Spleen (tissue), 11 donors: ENCODE results near the gene CORT. TPM values are rescaled to one million over a fixed set of nuclear protein-coding genes. Genes with fewer than 3 reads are reported as not detected.
"Not testable (repeated sequence)": the region's sequence is repeated elsewhere in the genome, so short reads cannot be mapped to it uniquely, and the experiment has no call there.

Experiments used
- DNase-seq: peaks from one replicate; pipeline ENCODE4 v3.0.0-alpha.2; 2020
- H3K27ac ChIP-seq, 8 donors: fragments of 200-600 bp; sonication (generic) in 7 of 8; 1 replicate in 4 of 8; 2 replicates in 4 of 8; pipeline versions ENCODE4 v1.5.0 to v1.8.0; 2016 to 2021; ENCODE audit warnings: inconsistent platforms in 4 of 8, mild to moderate bottlenecking in 4 of 8, moderate library complexity in 1 of 8
- H3K27me3 ChIP-seq, 7 donors: fragments of 200-600 bp; sonication (generic) in 6 of 7; replicated peaks in 1 of 7; 1 replicate in 4 of 7; 2 replicates in 3 of 7; pipeline versions ENCODE4 v1.5.0 to v1.8.0; 2016 to 2021; ENCODE audit warnings: inconsistent platforms in 3 of 7, mild to moderate bottlenecking in 1 of 7
- H3K36me3 ChIP-seq, 6 donors: fragments of 200-600 bp; sonication (generic) in 5 of 6; 1 replicate in 4 of 6; 2 replicates in 2 of 6; pipeline versions ENCODE4 v1.5.0 to v1.8.0; 2016 to 2021; ENCODE audit warnings: inconsistent platforms in 2 of 6
- H3K4me1 ChIP-seq, 6 donors: fragments of 200-600 bp; sonication (generic) in 5 of 6; 1 replicate in 3 of 6; 2 replicates in 3 of 6; pipeline versions ENCODE4 v1.5.0 to v1.8.0; 2016 to 2021; ENCODE audit warnings: inconsistent platforms in 3 of 6
- H3K4me3 ChIP-seq, 8 donors: fragments of 200-600 bp; sonication (generic) in 7 of 8; 1 replicate in 4 of 8; 2 replicates in 4 of 8; pipeline versions ENCODE4 v1.5.0 to v1.8.0; 2016 to 2021; ENCODE audit warnings: inconsistent platforms in 4 of 8, mild to moderate bottlenecking in 4 of 8, moderate library complexity in 2 of 8
- H3K9me3 ChIP-seq, 8 donors: fragments of 200-600 bp; sonication (generic) in 7 of 8; 1 replicate in 4 of 8; 2 replicates in 4 of 8; pipeline versions ENCODE4 v1.5.0 to v1.8.0; 2016 to 2021; ENCODE audit warnings: inconsistent platforms in 4 of 8
- CTCF ChIP-seq, 11 experiments: fragments of 200-600 bp in 7 of 11; fragments of 450-650 bp in 4 of 11; sonication (generic) in 4 of 11; IDR thresholded peaks in 8 of 11; conservative IDR thresholded peaks in 3 of 11; 1 replicate in 7 of 11; 2 replicates in 4 of 11; pipeline versions ENCODE4 v1.4.0 to v1.8.0; 2016 to 2021; ENCODE audit warnings: antibody characterized with exemption in 11 of 11, inconsistent platforms in 4 of 11, mild to moderate bottlenecking in 1 of 11
- POLR2A ChIP-seq, 3 donors: fragments of 450-650 bp; IDR thresholded peaks; one replicate each; pipeline ENCODE4 v1.5.1; 2017; ENCODE audit warnings: antibody characterized with exemption in 3 of 3, mild to moderate bottlenecking in 1 of 3
- POLR2AphosphoS5 ChIP-seq, 3 donors: sonication (generic); formaldehyde crosslinking; IDR thresholded peaks; one replicate each; pipeline ENCODE4 v1.5.1; 2017; ENCODE audit warnings: antibody characterized with exemption in 3 of 3
- WGBS, 5 donors: extraction: QIAGEN DNeasy Blood & Tissue Kit in 3 of 5; methylation state at CpG; one replicate each; pipeline versions ENCODE4 v1.1.5 to v1.1.7; 2013 to 2018; 5-methylcytosine and 5-hydroxymethylcytosine counted together
- intact Hi-C: fragments of 100-400 bp; cut with DNase I; formaldehyde crosslinking; loops from one replicate; pipeline ENCODE4 v1.15.0; 2023; ENCODE audit warnings: low total_unique reads
- polyA plus RNA-seq, 3 donors: library from polyadenylated mRNA; stranded (reverse); fragments of 200-250 nt; gene quantifications; one replicate each; pipeline ENCODE4 v1.2.1, GENCODE V29; 2013
- total RNA-seq, 7 donors: library from RNA; depleted of rRNA in 3 of 7; stranded (reverse); fragments of >200 nt in 3 of 7; fragmentation: NEBNext Ultra II Directional in 4 of 7; extraction: Animal tissue kit (Norgen Biotek cat#: 25700) in 4 of 7; gene quantifications; one replicate each; pipeline versions ENCODE4 v1.1.0 to v1.2.1, GENCODE V29; 2016 to 2021
- donor health status: healthy with polysubstance abuse.
- donor health status: DM: no; HTN: no; CAD: no; lungs with moderate emphysema.
- donor health status: DM: no; HTN: no; CAD: no.
- donor health status: Bipolar disorder and iron deficiency.
- donor health status: healthy.
- donor health status: DM: no; HTN: no; CAD: no.
- donor health status: DM: yes; HTN: yes; CAD: no.

Gene CORT
- total and polyA plus RNA-seq, 10 donors, result 0.07 to 0.38 (median 0.18) TPM; not detected in 6

- TF ChIP-seq CTCF (IDR thresholded peaks at IDR 0.05 in 8 of 11, conservative IDR thresholded peaks at IDR 0.05 in 3 of 11) (peak in 1 of 11 experiments; percentile 15), POLR2AphosphoS5 (IDR thresholded peaks at IDR 0.05) (peak in 1 of 3 donors; percentile 79), POLR2A (IDR thresholded peaks at IDR 0.05) (no peak)
- H3K9me3 ChIP-seq, result no peaks in the 10 kb centered on the region
- peaks cover 0 to 39% (median 6%) of the 10 kb centered on the region in 6 donors for H3K4me1 ChIP-seq
- intact Hi-C loops, result no loop called here
- peak overlapping the region in 1 of 8 donors; percentile 44 for H3K4me3 ChIP-seq
- peak overlapping the region in 7 of 8 donors; percentile 69 to 93 (median 85) for H3K27ac ChIP-seq
- WGBS, 5 donors, result 32 to 55% (median 44%) methylated on average over 6 of the region's 6 CpGs
- DNase-seq, result peak; percentile 13
- H3K36me3 ChIP-seq, result peaks cover 0 to 100% (median 93%) of the 10 kb centered on the region in 6 donors
- H3K27me3 ChIP-seq, result no peaks in the 10 kb centered on the region
These were observed 34.5 kb upstream of the CORT start for GRCh38 chr1:10415211-10415930.

- peaks cover 0 to 100% (median 95%) of the 10 kb centered on the region in 6 donors for H3K36me3 ChIP-seq
- H3K9me3 ChIP-seq, intact Hi-C loops, H3K27me3 ChIP-seq: not testable (repeated sequence)
- WGBS, 5 donors, result 89 to 97% (median 93%) methylated on average over 1 of the region's 1 CpG
- H3K27ac ChIP-seq, result peak overlapping the region in 7 of 8 donors; percentile 69 to 93 (median 85)
- peak overlapping the region in 1 of 8 donors; percentile 44 for H3K4me3 ChIP-seq
- peaks cover 0 to 39% (median 6%) of the 10 kb centered on the region in 6 donors for H3K4me1 ChIP-seq
- DNase-seq, result peak; percentile 16
These were observed 33.9 kb upstream of the CORT start for GRCh38 chr1:10415967-10416366.

GRCh38 chr1:10418741-10419140 is 31.1 kb upstream of the CORT start:
- H3K4me3 ChIP-seq, H3K27ac ChIP-seq, H3K27me3 ChIP-seq, H3K9me3 ChIP-seq, DNase-seq, intact Hi-C loops: not testable (repeated sequence)
- WGBS, 5 donors, result 89 to 97% (median 95%) methylated on average over 8 of the region's 8 CpGs
- Histone ChIP-seq H3K4me1 (peaks cover 0 to 29% (median 4%) of the 10 kb centered on the region in 6 donors), H3K36me3 (peaks cover 0 to 92% (median 74%) of the 10 kb centered on the region in 6 donors)

- Histone ChIP-seq H3K4me1 (peaks cover 0 to 23% (median 3%) of the 10 kb centered on the region in 6 donors), H3K27ac (peak overlapping the region in 1 of 8 donors; percentile 0), H3K9me3 (no peaks in the 10 kb centered on the region), H3K27me3 (no peaks in the 10 kb centered on the region), H3K4me3 (no peak overlapping the region), H3K36me3 (peaks cover 0 to 86% (median 68%) of the 10 kb centered on the region in 6 donors)
- WGBS, 5 donors, result 88 to 97% (median 91%) methylated on average over 15 of the region's 15 CpGs
- intact Hi-C loops, result no loop called here
- no peak for TF ChIP-seq POLR2AphosphoS5 (IDR thresholded peaks at IDR 0.05)
- DNase-seq, result peak; percentile 46
These were observed 30.5 kb upstream of the CORT start for GRCh38 chr1:10419351-10419750.

- 92 to 99% (median 95%) methylated on average over 5 of the region's 5 CpGs for WGBS, 5 donors
- no peak for DNase-seq
- Histone ChIP-seq H3K9me3 (no peaks in the 10 kb centered on the region), H3K4me1 (peaks cover 0 to 1% (median 0%) of the 10 kb centered on the region in 6 donors), H3K27me3 (no peaks in the 10 kb centered on the region), H3K36me3 (peaks cover 0 to 63% (median 50%) of the 10 kb centered on the region in 6 donors), H3K4me3 (no peak overlapping the region), H3K27ac (no peak overlapping the region)
- TF ChIP-seq POLR2AphosphoS5 (IDR thresholded peaks at IDR 0.05) (no peak), POLR2A (IDR thresholded peaks at IDR 0.05) (no peak), CTCF (IDR thresholded peaks at IDR 0.05 in 8 of 11, conservative IDR thresholded peaks at IDR 0.05 in 3 of 11) (no peak)
- intact Hi-C loops, result no loop called here
These were observed 28.2 kb upstream of the CORT start for GRCh38 chr1:10421637-10422036.
